ENCODE results near the gene KDM4C. TPM values are rescaled to one million over a fixed set of nuclear protein-coding genes. Genes with fewer than 3 reads are reported as not detected.
"Not testable (repeated sequence)": the region's sequence is repeated elsewhere in the genome, so short reads cannot be mapped to it uniquely, and the experiment has no call there.

KDM4C gene
- polyA plus RNA-seq, 1 donor (not counting 4 experiments of a cell fraction or from before 2014, with no cell fraction given), result 17.2 TPM

- H4K20me1 ChIP-seq (ENCODE audit: control insufficient read depth, extremely low read depth, insufficient read depth, low read length), result no peaks in the 10 kb centered on the region
- FAIRE-seq (no peak), DNase-seq (ENCODE audit: low read depth, low spot score) (no peak)
- peak overlapping the region; percentile 59 for H3K4me2 ChIP-seq (ENCODE audit: control insufficient read depth, extremely low read depth, insufficient read depth, low read depth, low read length)
- peaks cover 64% of the 10 kb centered on the region for H3K79me2 ChIP-seq (ENCODE audit: control insufficient read depth, insufficient read depth, low read length)
- no peaks in the 10 kb centered on the region for H3K9me3 ChIP-seq (ENCODE audit: control insufficient read depth, low read depth, low read length)
- TF ChIP-seq CTCF (optimal IDR thresholded peaks at IDR 0.05 in 1 of 3, IDR thresholded peaks at IDR 0.05 in 1 of 3, conservative IDR thresholded peaks at IDR 0.05 in 1 of 3; ENCODE audit: extremely low read depth in 1 of 3, insufficient read depth in 2 of 3, low read length in 3 of 3), result no peak
- no peak for TF ChIP-seq EZH2 (IDR thresholded peaks at IDR 0.05; ENCODE audit: low read length)
- H3K27ac ChIP-seq (ENCODE audit: control insufficient read depth, insufficient read depth, low read length), result no peak overlapping the region
- H3K27me3 ChIP-seq (ENCODE audit: control insufficient read depth, extremely low read depth, insufficient read depth, low read length), result no peaks in the 10 kb centered on the region
- H2AFZ ChIP-seq (ENCODE audit: control insufficient read depth, low read length), result no peak overlapping the region
- dilution Hi-C loops (cut with MboI; ENCODE audit: extremely low pct_ligation_motif_present, low sequenced_read_pairs), result no loop called here
- no peaks in the 10 kb centered on the region for H3K9me1 ChIP-seq (ENCODE audit: control insufficient read depth, extremely low read depth, insufficient read depth, low read length)
- H3K4me1 ChIP-seq (ENCODE audit: control insufficient read depth, extremely low read depth, insufficient read depth, low read length), result peaks cover 17% of the 10 kb centered on the region
- H3K4me3 ChIP-seq (ENCODE audit: control insufficient read depth in 2 of 3, extremely low read depth in 1 of 3, insufficient read depth in 2 of 3, low read depth in 1 of 3, low read length in 3 of 3), result peak overlapping the region in 1 of 3 experiments; percentile 19
- no peaks in the 10 kb centered on the region for H3K36me3 ChIP-seq (ENCODE audit: control insufficient read depth in 2 of 2, extremely low read depth in 1 of 2, insufficient read depth in 2 of 2, low read length in 2 of 2)
- H3K9ac ChIP-seq (ENCODE audit: control insufficient read depth, extremely low read depth, insufficient read depth, low read length), result no peak overlapping the region
These were observed 30.0 kb downstream of the KDM4C start for GRCh38 chr9:6787793-6788161.

GRCh38 chr9:6788162-6789016, 30.6 kb downstream of the KDM4C start:
- H3K9ac ChIP-seq (ENCODE audit: control insufficient read depth, extremely low read depth, insufficient read depth, low read length), result peak overlapping the region; percentile 13
- H2AFZ ChIP-seq (ENCODE audit: control insufficient read depth, low read length), result peak overlapping the region; percentile 54
- no peaks in the 10 kb centered on the region for H4K20me1 ChIP-seq (ENCODE audit: control insufficient read depth, extremely low read depth, insufficient read depth, low read length)
- peak overlapping the region in 2 of 3 experiments; percentile 18 to 19 for H3K4me3 ChIP-seq (ENCODE audit: control insufficient read depth in 2 of 3, extremely low read depth in 1 of 3, insufficient read depth in 2 of 3, low read depth in 1 of 3, low read length in 3 of 3)
- no peaks in the 10 kb centered on the region for H3K9me3 ChIP-seq (ENCODE audit: control insufficient read depth, low read depth, low read length)
- no peaks in the 10 kb centered on the region for H3K27me3 ChIP-seq (ENCODE audit: control insufficient read depth, extremely low read depth, insufficient read depth, low read length)
- dilution Hi-C loops (cut with MboI; ENCODE audit: extremely low pct_ligation_motif_present, low sequenced_read_pairs), result no loop called here
- no peak overlapping the region for H3K27ac ChIP-seq (ENCODE audit: control insufficient read depth, insufficient read depth, low read length)
- DNase-seq (ENCODE audit: low read depth, low spot score) (no peak), FAIRE-seq (peak; percentile 23)
- peaks cover 17% of the 10 kb centered on the region for H3K4me1 ChIP-seq (ENCODE audit: control insufficient read depth, extremely low read depth, insufficient read depth, low read length)
- peak overlapping the region; percentile 59 for H3K4me2 ChIP-seq (ENCODE audit: control insufficient read depth, extremely low read depth, insufficient read depth, low read depth, low read length)
- H3K9me1 ChIP-seq (ENCODE audit: control insufficient read depth, extremely low read depth, insufficient read depth, low read length), result no peaks in the 10 kb centered on the region
- H3K79me2 ChIP-seq (ENCODE audit: control insufficient read depth, insufficient read depth, low read length), result peaks cover 58% of the 10 kb centered on the region
- TF ChIP-seq EZH2 (IDR thresholded peaks at IDR 0.05; ENCODE audit: low read length), result no peak
- no peak for TF ChIP-seq CTCF (optimal IDR thresholded peaks at IDR 0.05 in 1 of 3, IDR thresholded peaks at IDR 0.05 in 1 of 3, conservative IDR thresholded peaks at IDR 0.05 in 1 of 3; ENCODE audit: extremely low read depth in 1 of 3, insufficient read depth in 2 of 3, low read length in 3 of 3)
- no peaks in the 10 kb centered on the region for H3K36me3 ChIP-seq (ENCODE audit: control insufficient read depth in 2 of 2, extremely low read depth in 1 of 2, insufficient read depth in 2 of 2, low read length in 2 of 2)

- H3K9me3 ChIP-seq (ENCODE audit: control insufficient read depth, low read depth, low read length); DNase-seq (ENCODE audit: low read depth, low spot score); H3K27me3 ChIP-seq (ENCODE audit: control insufficient read depth, extremely low read depth, insufficient read depth, low read length); dilution Hi-C loops (cut with MboI; ENCODE audit: extremely low pct_ligation_motif_present, low sequenced_read_pairs); H3K36me3 ChIP-seq (ENCODE audit: control insufficient read depth in 2 of 2, extremely low read depth in 1 of 2, insufficient read depth in 2 of 2, low read length in 2 of 2); H3K9me1 ChIP-seq (ENCODE audit: control insufficient read depth, extremely low read depth, insufficient read depth, low read length); H4K20me1 ChIP-seq (ENCODE audit: control insufficient read depth, extremely low read depth, insufficient read depth, low read length); H3K9ac ChIP-seq (ENCODE audit: control insufficient read depth, extremely low read depth, insufficient read depth, low read length); H3K4me3 ChIP-seq (ENCODE audit: control insufficient read depth in 2 of 3, extremely low read depth in 1 of 3, insufficient read depth in 2 of 3, low read depth in 1 of 3, low read length in 3 of 3); H3K27ac ChIP-seq (ENCODE audit: control insufficient read depth, insufficient read depth, low read length); H2AFZ ChIP-seq (ENCODE audit: control insufficient read depth, low read length); FAIRE-seq; H3K4me2 ChIP-seq (ENCODE audit: control insufficient read depth, extremely low read depth, insufficient read depth, low read depth, low read length): not testable (repeated sequence)
- peaks cover 52% of the 10 kb centered on the region for H3K79me2 ChIP-seq (ENCODE audit: control insufficient read depth, insufficient read depth, low read length)
- H3K4me1 ChIP-seq (ENCODE audit: control insufficient read depth, extremely low read depth, insufficient read depth, low read length), result peaks cover 17% of the 10 kb centered on the region
These were observed 31.2 kb downstream of the KDM4C start for GRCh38 chr9:6789017-6789338.
